Measurements from ENCODE around the gene EVL.

DNA sequence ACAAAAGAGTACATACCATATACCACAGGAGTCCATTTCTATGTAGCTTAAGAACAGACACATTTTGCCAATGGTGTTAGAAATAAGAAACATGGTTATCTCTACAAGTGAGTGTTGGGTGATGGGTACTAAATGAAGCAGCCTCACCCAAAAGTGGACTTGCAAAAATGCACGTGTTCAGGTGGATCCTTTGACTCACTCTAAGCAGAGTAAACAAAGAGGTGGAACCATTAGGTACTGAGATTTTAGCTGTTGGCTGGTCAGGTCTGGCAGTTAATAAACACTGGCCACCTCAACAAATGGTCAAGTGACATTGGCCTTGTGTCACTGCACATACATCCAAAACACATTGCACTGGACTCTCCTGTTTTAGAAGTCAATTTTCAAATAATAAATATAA lies 27.6 kb downstream of the EVL start:
- TF ChIP-seq ZFP3 (CRISPR knock-in tag; IDR thresholded peaks at IDR 0.05) (no peak), TOX (CRISPR knock-in tag; IDR thresholded peaks at IDR 0.05; ENCODE audit: borderline replicate concordance) (no peak), RARB (CRISPR knock-in tag; IDR thresholded peaks at IDR 0.05) (no peak), CSDC2 (CRISPR knock-in tag; IDR thresholded peaks at IDR 0.05) (no peak), ZFP30 (CRISPR knock-in tag; IDR thresholded peaks at IDR 0.05) (no peak), SNAI2 (CRISPR knock-in tag; IDR thresholded peaks at IDR 0.05) (no peak), PPARA (CRISPR knock-in tag; IDR thresholded peaks at IDR 0.05; ENCODE audit: borderline replicate concordance) (no peak)
- TF ChIP-seq, protein P1, sequence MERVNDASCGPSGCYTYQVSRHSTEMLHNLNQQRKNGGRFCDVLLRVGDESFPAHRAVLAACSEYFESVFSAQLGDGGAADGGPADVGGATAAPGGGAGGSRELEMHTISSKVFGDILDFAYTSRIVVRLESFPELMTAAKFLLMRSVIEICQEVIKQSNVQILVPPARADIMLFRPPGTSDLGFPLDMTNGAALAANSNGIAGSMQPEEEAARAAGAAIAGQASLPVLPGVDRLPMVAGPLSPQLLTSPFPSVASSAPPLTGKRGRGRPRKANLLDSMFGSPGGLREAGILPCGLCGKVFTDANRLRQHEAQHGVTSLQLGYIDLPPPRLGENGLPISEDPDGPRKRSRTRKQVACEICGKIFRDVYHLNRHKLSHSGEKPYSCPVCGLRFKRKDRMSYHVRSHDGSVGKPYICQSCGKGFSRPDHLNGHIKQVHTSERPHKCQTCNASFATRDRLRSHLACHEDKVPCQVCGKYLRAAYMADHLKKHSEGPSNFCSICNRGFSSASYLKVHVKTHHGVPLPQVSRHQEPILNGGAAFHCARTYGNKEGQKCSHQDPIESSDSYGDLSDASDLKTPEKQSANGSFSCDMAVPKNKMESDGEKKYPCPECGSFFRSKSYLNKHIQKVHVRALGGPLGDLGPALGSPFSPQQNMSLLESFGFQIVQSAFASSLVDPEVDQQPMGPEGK (CRISPR knock-in tag; IDR thresholded peaks at IDR 0.05; ENCODE audit: borderline replicate concordance), result no peak
- TF ChIP-seq, protein P2, sequence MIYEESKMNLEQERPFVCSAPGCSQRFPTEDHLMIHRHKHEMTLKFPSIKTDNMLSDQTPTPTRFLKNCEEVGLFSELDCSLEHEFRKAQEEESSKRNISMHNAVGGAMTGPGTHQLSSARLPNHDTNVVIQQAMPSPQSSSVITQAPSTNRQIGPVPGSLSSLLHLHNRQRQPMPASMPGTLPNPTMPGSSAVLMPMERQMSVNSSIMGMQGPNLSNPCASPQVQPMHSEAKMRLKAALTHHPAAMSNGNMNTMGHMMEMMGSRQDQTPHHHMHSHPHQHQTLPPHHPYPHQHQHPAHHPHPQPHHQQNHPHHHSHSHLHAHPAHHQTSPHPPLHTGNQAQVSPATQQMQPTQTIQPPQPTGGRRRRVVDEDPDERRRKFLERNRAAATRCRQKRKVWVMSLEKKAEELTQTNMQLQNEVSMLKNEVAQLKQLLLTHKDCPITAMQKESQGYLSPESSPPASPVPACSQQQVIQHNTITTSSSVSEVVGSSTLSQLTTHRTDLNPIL (CRISPR knock-in tag; IDR thresholded peaks at IDR 0.05; ENCODE audit: low read depth), result no peak

Data from SK-N-SH treated with all-trans-retinoic acid at 6 μM for 48 hours (cell line).